WTC11 (cell line): Measurements from ENCODE around the gene SEPSECS. TPM values are rescaled to one million over a fixed set of nuclear protein-coding genes. Genes with fewer than 3 reads are reported as not detected.

ENCODE experiments used
- ATAC-seq: fragments of 200-7000 bp; cut with Tn5 transposase; 2 replicates; pipeline ENCODE4 v1.10.0; 2021; ENCODE audit warnings: mild to moderate bottlenecking, moderate library complexity
- CTCF ChIA-PET: fragments of 300-600 bp; sonication (Branson Sonifier 250); formaldehyde crosslinking; loops from one replicate; lab custom pipeline; 2021; ENCODE audit warnings: antibody characterized with exemption; lab: Charles Lee
- POLR2A ChIA-PET: fragments of 350-600 bp; sonication (Branson Sonifier 250); formaldehyde crosslinking; loops from one replicate; lab custom pipeline; 2021; ENCODE audit warnings: antibody characterized with exemption; lab: Charles Lee
- DNase-seq: peaks from one replicate; pipeline ENCODE4 v3.0.0; 2021; ENCODE audit warnings: low spot score
- H3K27ac Mint-ChIP-seq: 2 replicates; pipeline ENCODE4 v1.8.0; 2021; ENCODE audit warnings: mixed read lengths
- H3K27me3 Mint-ChIP-seq: 2 replicates; pipeline ENCODE4 v1.8.0; 2021; ENCODE audit warnings: low read depth, mild to moderate bottlenecking, moderate library complexity, mixed read lengths
- H3K36me3 Mint-ChIP-seq: 2 replicates; pipeline ENCODE4 v1.8.0; 2021; ENCODE audit warnings: mixed read lengths
- H3K4me1 Mint-ChIP-seq: 2 replicates; pipeline ENCODE4 v1.8.0; 2022; ENCODE audit warnings: mixed read lengths
- H3K4me3 Mint-ChIP-seq: 2 replicates; pipeline ENCODE4 v1.8.0; 2021; ENCODE audit warnings: mild to moderate bottlenecking, moderate library complexity, mixed read lengths
- H3K9me3 Mint-ChIP-seq: 2 replicates; pipeline ENCODE4 v1.8.0; 2021; ENCODE audit warnings: mixed read lengths
- EMX1 ChIP-seq: fragments of 250-450 bp; sonication (Bioruptor Pico); IDR thresholded peaks from 2 replicates; pipeline ENCODE4 v1.8.0; 2021; ENCODE audit warnings: mild to moderate bottlenecking
- ETV6 ChIP-seq: sonication (generic); formaldehyde crosslinking; IDR thresholded peaks from 2 replicates; pipeline ENCODE4 v1.8.1; 2022; ENCODE audit warnings: mild to moderate bottlenecking, missing genetic modification reagents
- HMGA2 ChIP-seq: fragments of 250-450 bp; sonication (Bioruptor Pico); IDR thresholded peaks from 2 replicates; pipeline ENCODE4 v1.4.0; 2021; ENCODE audit warnings: mild to moderate bottlenecking, moderate library complexity
- JUN ChIP-seq: sonication (generic); formaldehyde crosslinking; IDR thresholded peaks from 2 replicates; pipeline ENCODE4 v1.8.0; 2023; ENCODE audit warnings: mild to moderate bottlenecking, missing genetic modification reagents
- MXD4 ChIP-seq: fragments of 250-450 bp; sonication (Bioruptor Pico); IDR thresholded peaks from 2 replicates; pipeline ENCODE4 v1.8.0; 2021; ENCODE audit warnings: mild to moderate bottlenecking, moderate library complexity, borderline replicate concordance
- NFATC4 ChIP-seq: fragments of 250-450 bp; sonication (Bioruptor Pico); IDR thresholded peaks from 2 replicates; pipeline ENCODE4 v1.9.0; 2021; ENCODE audit warnings: mild to moderate bottlenecking
- NFE2L1 ChIP-seq: sonication (generic); formaldehyde crosslinking; IDR thresholded peaks from 2 replicates; pipeline ENCODE4 v1.8.1; 2023; ENCODE audit warnings: missing genetic modification reagents
- NR1H2 ChIP-seq: sonication (generic); formaldehyde crosslinking; IDR thresholded peaks from 2 replicates; pipeline ENCODE4 v1.9.0; 2021; ENCODE audit warnings: mild to moderate bottlenecking, moderate library complexity, missing genetic modification reagents
- OVOL2 ChIP-seq: fragments of 250-450 bp; sonication (Bioruptor Pico); IDR thresholded peaks from 2 replicates; pipeline ENCODE4 v1.9.0; 2021; ENCODE audit warnings: mild to moderate bottlenecking, borderline replicate concordance
- RELA ChIP-seq: sonication (generic); formaldehyde crosslinking; IDR thresholded peaks from 2 replicates; pipeline ENCODE4 v1.8.1; 2022; ENCODE audit warnings: missing genetic modification reagents, mild to moderate bottlenecking, borderline replicate concordance
- SOX15 ChIP-seq: fragments of 250-450 bp; sonication (Bioruptor Pico); IDR thresholded peaks from 2 replicates; pipeline ENCODE4 v1.9.0; 2021; ENCODE audit warnings: mild to moderate bottlenecking
- ZNF423 ChIP-seq: fragments of 250-450 bp; sonication (Bioruptor Pico); IDR thresholded peaks from 2 replicates; pipeline ENCODE4 v2.1.2; 2022; ENCODE audit warnings: mild to moderate bottlenecking, moderate library complexity
- total RNA-seq: library from RNA; stranded (reverse); gene quantifications from 3 replicates; pipeline ENCODE4 v1.2.3, GENCODE V29; 2021
- TF ChIP-seq, protein P1 (sequence below): sonication (generic); formaldehyde crosslinking; IDR thresholded peaks from 2 replicates; pipeline ENCODE4 v1.8.0; 2023; ENCODE audit warnings: mild to moderate bottlenecking, missing genetic modification reagents
- TF ChIP-seq, protein P2 (sequence below): fragments of 250-450 bp; sonication (Bioruptor Pico); IDR thresholded peaks from 2 replicates; pipeline ENCODE4 v1.9.0; 2021; ENCODE audit warnings: mild to moderate bottlenecking
- TF ChIP-seq, protein P3 (sequence below): sonication (generic); formaldehyde crosslinking; IDR thresholded peaks from 2 replicates; pipeline ENCODE4 v1.8.0; 2022; ENCODE audit warnings: mild to moderate bottlenecking, missing genetic modification reagents
- TF ChIP-seq, protein P4 (sequence below): fragments of 250-450 bp; sonication (Bioruptor Pico); IDR thresholded peaks from 2 replicates; pipeline ENCODE4 v1.9.0; 2021; ENCODE audit warnings: mild to moderate bottlenecking, borderline replicate concordance
- TF ChIP-seq, protein P5 (sequence below): sonication (generic); formaldehyde crosslinking; IDR thresholded peaks from 2 replicates; pipeline ENCODE4 v1.8.1; 2022; ENCODE audit warnings: mild to moderate bottlenecking, moderate library complexity, missing genetic modification reagents
- TF ChIP-seq, protein P6 (sequence below): sonication (generic); formaldehyde crosslinking; IDR thresholded peaks from 2 replicates; pipeline ENCODE4 v1.8.0; 2022; ENCODE audit warnings: mild to moderate bottlenecking, missing genetic modification reagents
- TF ChIP-seq, protein P7 (sequence below): fragments of 200-600 bp; IDR thresholded peaks from 2 replicates; pipeline ENCODE4 v1.8.0; 2022; ENCODE audit warnings: antibody characterized with exemption

The SEPSECS gene
- total RNA-seq, 1 experiment from 2014 or later, result 6.2 TPM

DNA sequence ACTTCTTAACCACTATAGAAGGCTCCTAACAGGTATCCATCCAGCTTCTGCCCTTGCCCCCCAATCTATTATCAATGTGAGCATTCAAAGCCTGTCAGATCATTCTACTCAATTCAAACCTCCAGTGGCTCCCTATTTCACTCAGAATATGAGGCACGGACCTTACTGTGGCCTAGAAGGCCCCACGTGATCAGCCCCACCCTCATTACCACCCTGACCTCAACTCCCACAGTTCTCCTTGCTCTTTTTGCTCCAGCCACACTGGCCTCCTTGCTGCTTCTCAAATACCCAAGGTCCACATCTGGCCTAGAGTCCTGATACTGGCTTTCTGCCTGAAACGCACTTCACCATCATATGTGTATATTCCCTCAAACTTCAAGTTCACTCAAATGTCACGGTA lies 18.7 kb downstream of the SEPSECS start (continued):
- TF ChIP-seq NFATC4 (CRISPR knock-in tag) (no peak), MXD4 (no peak), SOX15 (CRISPR knock-in tag) (no peak)
- TF ChIP-seq, protein P1, sequence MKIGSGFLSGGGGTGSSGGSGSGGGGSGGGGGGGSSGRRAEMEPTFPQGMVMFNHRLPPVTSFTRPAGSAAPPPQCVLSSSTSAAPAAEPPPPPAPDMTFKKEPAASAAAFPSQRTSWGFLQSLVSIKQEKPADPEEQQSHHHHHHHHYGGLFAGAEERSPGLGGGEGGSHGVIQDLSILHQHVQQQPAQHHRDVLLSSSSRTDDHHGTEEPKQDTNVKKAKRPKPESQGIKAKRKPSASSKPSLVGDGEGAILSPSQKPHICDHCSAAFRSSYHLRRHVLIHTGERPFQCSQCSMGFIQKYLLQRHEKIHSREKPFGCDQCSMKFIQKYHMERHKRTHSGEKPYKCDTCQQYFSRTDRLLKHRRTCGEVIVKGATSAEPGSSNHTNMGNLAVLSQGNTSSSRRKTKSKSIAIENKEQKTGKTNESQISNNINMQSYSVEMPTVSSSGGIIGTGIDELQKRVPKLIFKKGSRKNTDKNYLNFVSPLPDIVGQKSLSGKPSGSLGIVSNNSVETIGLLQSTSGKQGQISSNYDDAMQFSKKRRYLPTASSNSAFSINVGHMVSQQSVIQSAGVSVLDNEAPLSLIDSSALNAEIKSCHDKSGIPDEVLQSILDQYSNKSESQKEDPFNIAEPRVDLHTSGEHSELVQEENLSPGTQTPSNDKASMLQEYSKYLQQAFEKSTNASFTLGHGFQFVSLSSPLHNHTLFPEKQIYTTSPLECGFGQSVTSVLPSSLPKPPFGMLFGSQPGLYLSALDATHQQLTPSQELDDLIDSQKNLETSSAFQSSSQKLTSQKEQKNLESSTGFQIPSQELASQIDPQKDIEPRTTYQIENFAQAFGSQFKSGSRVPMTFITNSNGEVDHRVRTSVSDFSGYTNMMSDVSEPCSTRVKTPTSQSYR (CRISPR knock-in tag), result no peak

DNA sequence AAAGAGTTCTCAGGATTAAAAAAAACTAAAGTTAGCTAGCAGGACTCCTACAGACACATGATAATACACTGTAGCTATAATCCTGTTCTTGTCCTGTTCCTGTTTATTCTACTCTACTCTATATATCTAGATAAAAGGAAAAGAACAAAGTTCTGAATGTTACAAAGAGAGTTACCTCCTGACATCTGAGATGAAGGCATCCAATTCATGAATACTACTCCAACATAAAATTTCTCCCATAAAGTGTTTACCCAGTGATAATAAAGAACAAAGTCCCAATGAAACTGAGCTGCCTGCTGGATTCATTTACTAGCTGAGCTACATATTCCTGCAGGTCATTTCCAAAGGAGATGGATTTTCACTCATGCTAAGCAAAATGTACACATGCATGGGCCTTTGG lies 27.1 kb downstream of the SEPSECS start:
- Mint-ChIP-seq H3K4me3 (no peak overlapping the region), H3K36me3 (peaks cover 17% of the 10 kb centered on the region), H3K27me3 (no peaks in the 10 kb centered on the region; the same call in 1 of the 2 replicates), H3K27ac (no peak overlapping the region), H3K4me1 (peaks cover 48% of the 10 kb centered on the region), H3K9me3 (peaks cover 13% of the 10 kb centered on the region)
- ChIA-PET CTCF (interaction anchor here (0.7 to 2.4 kb wide), 2 partner anchors 11 to 255 kb away, joined by 3 to 18 read pairs; no protein-coding TSS in a partner anchor), POLR2A (no interaction called here)
- DNase-seq (no peak), ATAC-seq (no peak)
- TF ChIP-seq NFE2L1 (CRISPR knock-in tag) (no peak), RELA (no peak), SOX15 (CRISPR knock-in tag) (no peak), ZNF423 (CRISPR knock-in tag) (no peak), EMX1 (CRISPR knock-in tag) (no peak), NR1H2 (CRISPR knock-in tag) (no peak), OVOL2 (CRISPR knock-in tag) (no peak), ETV6 (CRISPR knock-in tag) (no peak), JUN (CRISPR knock-in tag) (no peak), HMGA2 (CRISPR knock-in tag) (no peak)
- TF ChIP-seq, protein P2, sequence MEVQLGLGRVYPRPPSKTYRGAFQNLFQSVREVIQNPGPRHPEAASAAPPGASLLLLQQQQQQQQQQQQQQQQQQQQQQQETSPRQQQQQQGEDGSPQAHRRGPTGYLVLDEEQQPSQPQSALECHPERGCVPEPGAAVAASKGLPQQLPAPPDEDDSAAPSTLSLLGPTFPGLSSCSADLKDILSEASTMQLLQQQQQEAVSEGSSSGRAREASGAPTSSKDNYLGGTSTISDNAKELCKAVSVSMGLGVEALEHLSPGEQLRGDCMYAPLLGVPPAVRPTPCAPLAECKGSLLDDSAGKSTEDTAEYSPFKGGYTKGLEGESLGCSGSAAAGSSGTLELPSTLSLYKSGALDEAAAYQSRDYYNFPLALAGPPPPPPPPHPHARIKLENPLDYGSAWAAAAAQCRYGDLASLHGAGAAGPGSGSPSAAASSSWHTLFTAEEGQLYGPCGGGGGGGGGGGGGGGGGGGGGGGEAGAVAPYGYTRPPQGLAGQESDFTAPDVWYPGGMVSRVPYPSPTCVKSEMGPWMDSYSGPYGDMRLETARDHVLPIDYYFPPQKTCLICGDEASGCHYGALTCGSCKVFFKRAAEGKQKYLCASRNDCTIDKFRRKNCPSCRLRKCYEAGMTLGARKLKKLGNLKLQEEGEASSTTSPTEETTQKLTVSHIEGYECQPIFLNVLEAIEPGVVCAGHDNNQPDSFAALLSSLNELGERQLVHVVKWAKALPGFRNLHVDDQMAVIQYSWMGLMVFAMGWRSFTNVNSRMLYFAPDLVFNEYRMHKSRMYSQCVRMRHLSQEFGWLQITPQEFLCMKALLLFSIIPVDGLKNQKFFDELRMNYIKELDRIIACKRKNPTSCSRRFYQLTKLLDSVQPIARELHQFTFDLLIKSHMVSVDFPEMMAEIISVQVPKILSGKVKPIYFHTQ (CRISPR knock-in tag), result no peak
- TF ChIP-seq, protein P3, sequence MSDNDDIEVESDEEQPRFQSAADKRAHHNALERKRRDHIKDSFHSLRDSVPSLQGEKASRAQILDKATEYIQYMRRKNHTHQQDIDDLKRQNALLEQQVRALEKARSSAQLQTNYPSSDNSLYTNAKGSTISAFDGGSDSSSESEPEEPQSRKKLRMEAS, result no peak
- TF ChIP-seq, protein P4, sequence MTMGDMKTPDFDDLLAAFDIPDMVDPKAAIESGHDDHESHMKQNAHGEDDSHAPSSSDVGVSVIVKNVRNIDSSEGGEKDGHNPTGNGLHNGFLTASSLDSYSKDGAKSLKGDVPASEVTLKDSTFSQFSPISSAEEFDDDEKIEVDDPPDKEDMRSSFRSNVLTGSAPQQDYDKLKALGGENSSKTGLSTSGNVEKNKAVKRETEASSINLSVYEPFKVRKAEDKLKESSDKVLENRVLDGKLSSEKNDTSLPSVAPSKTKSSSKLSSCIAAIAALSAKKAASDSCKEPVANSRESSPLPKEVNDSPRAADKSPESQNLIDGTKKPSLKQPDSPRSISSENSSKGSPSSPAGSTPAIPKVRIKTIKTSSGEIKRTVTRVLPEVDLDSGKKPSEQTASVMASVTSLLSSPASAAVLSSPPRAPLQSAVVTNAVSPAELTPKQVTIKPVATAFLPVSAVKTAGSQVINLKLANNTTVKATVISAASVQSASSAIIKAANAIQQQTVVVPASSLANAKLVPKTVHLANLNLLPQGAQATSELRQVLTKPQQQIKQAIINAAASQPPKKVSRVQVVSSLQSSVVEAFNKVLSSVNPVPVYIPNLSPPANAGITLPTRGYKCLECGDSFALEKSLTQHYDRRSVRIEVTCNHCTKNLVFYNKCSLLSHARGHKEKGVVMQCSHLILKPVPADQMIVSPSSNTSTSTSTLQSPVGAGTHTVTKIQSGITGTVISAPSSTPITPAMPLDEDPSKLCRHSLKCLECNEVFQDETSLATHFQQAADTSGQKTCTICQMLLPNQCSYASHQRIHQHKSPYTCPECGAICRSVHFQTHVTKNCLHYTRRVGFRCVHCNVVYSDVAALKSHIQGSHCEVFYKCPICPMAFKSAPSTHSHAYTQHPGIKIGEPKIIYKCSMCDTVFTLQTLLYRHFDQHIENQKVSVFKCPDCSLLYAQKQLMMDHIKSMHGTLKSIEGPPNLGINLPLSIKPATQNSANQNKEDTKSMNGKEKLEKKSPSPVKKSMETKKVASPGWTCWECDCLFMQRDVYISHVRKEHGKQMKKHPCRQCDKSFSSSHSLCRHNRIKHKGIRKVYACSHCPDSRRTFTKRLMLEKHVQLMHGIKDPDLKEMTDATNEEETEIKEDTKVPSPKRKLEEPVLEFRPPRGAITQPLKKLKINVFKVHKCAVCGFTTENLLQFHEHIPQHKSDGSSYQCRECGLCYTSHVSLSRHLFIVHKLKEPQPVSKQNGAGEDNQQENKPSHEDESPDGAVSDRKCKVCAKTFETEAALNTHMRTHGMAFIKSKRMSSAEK (CRISPR knock-in tag), result no peak
- TF ChIP-seq, protein P5, sequence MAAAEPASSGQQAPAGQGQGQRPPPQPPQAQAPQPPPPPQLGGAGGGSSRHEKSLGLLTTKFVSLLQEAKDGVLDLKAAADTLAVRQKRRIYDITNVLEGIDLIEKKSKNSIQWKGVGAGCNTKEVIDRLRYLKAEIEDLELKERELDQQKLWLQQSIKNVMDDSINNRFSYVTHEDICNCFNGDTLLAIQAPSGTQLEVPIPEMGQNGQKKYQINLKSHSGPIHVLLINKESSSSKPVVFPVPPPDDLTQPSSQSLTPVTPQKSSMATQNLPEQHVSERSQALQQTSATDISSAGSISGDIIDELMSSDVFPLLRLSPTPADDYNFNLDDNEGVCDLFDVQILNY (CRISPR knock-in tag), result no peak
- TF ChIP-seq, protein P6, sequence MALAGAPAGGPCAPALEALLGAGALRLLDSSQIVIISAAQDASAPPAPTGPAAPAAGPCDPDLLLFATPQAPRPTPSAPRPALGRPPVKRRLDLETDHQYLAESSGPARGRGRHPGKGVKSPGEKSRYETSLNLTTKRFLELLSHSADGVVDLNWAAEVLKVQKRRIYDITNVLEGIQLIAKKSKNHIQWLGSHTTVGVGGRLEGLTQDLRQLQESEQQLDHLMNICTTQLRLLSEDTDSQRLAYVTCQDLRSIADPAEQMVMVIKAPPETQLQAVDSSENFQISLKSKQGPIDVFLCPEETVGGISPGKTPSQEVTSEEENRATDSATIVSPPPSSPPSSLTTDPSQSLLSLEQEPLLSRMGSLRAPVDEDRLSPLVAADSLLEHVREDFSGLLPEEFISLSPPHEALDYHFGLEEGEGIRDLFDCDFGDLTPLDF (CRISPR knock-in tag), result no peak
- TF ChIP-seq, protein P7, sequence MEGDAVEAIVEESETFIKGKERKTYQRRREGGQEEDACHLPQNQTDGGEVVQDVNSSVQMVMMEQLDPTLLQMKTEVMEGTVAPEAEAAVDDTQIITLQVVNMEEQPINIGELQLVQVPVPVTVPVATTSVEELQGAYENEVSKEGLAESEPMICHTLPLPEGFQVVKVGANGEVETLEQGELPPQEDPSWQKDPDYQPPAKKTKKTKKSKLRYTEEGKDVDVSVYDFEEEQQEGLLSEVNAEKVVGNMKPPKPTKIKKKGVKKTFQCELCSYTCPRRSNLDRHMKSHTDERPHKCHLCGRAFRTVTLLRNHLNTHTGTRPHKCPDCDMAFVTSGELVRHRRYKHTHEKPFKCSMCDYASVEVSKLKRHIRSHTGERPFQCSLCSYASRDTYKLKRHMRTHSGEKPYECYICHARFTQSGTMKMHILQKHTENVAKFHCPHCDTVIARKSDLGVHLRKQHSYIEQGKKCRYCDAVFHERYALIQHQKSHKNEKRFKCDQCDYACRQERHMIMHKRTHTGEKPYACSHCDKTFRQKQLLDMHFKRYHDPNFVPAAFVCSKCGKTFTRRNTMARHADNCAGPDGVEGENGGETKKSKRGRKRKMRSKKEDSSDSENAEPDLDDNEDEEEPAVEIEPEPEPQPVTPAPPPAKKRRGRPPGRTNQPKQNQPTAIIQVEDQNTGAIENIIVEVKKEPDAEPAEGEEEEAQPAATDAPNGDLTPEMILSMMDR, result no peak
